ENCODE measurements around the gene CYP2A13. TPM values are rescaled to one million over a fixed set of nuclear protein-coding genes. Genes with fewer than 3 reads are reported as not detected.
"Not testable (repeated sequence)": the region's sequence is repeated elsewhere in the genome, so short reads cannot be mapped to it uniquely, and the experiment has no call there.

CYP2A13 gene, protein sequence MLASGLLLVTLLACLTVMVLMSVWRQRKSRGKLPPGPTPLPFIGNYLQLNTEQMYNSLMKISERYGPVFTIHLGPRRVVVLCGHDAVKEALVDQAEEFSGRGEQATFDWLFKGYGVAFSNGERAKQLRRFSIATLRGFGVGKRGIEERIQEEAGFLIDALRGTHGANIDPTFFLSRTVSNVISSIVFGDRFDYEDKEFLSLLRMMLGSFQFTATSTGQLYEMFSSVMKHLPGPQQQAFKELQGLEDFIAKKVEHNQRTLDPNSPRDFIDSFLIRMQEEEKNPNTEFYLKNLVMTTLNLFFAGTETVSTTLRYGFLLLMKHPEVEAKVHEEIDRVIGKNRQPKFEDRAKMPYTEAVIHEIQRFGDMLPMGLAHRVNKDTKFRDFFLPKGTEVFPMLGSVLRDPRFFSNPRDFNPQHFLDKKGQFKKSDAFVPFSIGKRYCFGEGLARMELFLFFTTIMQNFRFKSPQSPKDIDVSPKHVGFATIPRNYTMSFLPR
- not detected in 2 replicates for total RNA-seq

DNA sequence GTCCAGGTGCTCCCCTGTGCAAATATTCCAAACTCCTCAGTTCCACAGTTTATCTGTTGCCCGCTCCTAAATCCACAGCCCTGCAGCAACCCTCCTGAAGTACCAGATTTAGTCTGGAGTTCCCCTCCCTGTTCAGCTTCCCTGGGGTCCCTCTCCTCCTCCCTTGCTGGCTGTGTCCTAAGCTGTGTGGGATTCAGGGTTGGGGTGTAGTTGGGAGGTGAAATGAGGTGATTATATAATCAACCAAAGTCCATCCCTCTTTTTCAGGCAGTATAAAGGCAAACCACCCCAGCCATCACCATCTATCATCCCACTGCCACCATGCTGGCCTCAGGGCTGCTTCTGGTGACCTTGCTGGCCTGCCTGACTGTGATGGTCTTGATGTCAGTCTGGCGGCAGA lies at the start of gene CYP2A13:
Gene CYP2A13, plus strand, starts transcription at position 301 of the 400 bp plus-strand sequence. Its CDS starts 21 bp downstream, at position 322.
- intact Hi-C loops (cut with micrococcal nuclease): no loop called here

DNA sequence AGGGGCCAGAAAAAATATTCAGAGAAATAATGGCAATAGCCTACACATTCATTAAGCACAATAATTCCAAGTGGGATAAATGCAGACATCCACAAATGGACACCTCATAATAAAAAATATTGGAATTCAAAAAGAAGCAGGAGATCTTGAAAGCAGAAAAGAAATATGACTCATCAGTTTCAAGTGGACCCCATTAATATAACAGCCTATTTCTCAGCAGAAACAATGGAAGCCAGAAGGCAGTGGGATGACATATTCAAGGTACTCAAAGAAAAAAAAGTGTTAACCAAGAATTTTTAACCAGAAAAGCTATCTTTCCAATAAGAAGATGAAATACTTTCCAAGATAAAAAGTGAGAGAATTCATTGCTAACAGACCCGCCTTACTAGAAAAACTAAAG lies 48.4 kb upstream of the CYP2A13 start:
- intact Hi-C loops (cut with micrococcal nuclease): no loop called here

DNA sequence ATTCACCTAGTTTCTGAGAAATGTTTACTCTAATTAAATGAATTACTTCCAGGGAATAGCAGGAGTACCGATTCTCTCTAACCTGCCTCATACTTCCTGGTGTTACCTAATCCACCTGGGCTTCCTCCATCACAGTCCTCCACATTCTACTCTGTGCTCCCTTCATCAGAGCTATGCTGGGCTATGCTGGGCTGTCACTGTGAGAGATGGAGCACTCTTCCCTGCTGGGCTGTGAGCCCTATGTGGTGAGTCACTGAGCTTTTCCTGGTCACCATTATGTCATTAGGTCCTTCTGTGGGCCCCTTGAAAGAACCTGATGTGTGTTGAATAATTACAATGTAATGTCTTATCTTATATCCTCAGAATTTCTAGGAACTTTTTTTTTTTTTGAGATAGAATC lies 43.2 kb upstream of the CYP2A13 start:
- intact Hi-C loops (cut with micrococcal nuclease): not testable (repeated sequence)

DNA sequence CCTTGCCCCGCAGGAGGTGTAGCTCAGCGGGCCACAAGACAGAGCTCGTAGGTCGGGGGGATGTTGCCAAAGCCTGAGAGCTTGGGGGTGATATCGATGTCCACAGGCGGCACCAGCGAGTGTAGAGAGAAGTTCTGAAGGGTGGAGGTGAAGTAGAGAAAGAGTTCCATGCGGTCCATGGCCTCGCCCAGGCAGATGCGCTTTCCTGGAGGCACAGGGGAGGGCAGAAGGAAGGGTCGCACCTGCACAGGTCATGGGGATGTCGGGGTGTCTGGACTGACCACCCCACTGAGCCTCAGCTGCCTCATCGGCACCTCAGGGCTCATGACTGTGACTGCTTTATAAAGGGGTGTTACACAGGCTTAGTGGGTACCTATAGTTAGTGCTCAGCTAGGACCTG lies 37.8 kb upstream of the CYP2A13 start:
- intact Hi-C loops (cut with micrococcal nuclease): no loop called here

DNA sequence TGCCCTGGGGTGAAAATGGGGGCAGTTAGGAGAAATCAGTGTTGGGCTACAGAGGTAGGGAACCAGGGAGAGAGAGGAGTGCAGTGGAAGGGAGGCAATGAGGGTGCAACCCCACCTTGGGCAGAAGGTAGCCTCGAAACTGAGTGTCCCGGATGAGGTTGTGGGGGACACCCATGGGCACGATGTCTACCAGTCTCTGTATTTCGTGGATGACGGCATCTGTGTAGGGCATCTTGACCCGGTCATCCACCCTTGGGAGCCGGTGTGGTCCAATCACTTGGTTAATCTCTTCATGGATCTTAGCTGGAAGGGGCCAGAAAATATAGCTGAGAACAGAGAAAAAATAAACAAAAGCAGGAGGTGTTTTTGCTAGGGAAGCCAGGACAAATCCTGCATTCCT lies 36.1 kb upstream of the CYP2A13 start:
- intact Hi-C loops (cut with micrococcal nuclease): not testable (repeated sequence)

DNA sequence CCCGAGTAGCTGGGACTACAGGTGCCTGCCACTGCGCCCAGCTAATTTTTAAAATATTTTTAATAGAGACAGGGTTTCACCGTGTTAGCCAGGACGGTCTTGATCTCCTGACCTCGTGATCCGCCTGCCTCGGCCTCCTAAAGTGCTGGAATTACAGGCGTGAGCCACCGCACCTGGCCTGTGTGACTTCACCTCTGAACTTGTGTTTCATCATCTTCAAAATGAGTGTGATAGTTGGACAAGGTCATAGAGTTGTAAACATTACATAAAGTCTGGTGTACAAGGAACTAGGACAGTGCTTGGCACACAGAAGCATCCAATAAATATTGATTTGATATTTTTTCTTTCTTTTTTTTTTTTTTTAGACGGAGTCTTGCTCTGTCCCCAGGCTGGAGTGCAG lies 34.9 kb upstream of the CYP2A13 start:
- intact Hi-C loops (cut with micrococcal nuclease): not testable (repeated sequence)

DNA sequence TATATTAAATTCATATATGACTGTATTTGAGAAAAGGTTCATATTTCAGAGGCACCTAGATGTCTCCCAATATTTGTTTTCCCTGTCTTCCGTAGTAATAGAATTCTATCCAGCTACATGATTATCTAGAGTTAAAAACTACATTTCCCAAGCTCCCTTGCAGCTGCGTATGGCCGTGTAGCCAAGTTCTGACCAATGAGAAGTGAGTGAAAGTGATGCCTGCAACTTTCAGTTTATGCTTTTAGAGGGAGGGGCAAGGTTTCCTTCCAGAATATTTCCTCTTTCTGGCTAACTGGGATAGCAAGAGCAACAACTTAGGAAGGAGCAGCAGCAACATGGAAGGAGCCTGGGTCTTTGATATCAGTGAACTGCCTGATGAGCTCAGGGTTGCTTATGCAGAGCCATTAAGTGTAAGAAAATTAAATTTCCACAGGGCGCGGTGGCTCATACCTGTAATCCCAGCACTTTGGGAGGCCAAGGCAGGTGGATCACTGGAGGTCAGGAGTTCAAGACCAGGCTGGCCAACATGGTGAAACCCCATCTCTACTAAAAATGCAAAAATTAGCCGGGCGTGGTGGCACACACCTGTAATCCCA lies 23.2 kb upstream of the CYP2A13 start:
- intact Hi-C loops (cut with micrococcal nuclease): no loop called here

DNA sequence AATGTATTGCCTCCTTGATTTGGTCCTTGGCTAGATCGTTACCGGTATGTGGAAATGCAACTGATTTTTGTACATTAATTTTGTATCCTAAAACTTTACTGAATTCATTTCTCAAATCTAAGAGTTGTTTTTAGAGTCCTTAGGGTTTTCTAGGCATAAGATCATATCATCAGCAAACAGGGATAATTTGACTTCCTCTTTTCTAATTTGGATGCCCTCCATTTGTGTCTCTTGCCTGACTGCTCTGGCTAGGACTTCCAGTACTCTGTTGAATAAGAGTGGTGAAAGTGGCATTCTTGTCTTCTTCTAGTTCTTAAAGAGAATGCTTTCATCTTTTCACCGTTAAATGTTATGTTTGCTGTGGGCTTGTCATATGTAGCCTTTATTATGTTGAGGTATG lies 12.0 kb upstream of the CYP2A13 start:
- intact Hi-C loops (cut with micrococcal nuclease): no loop called here

DNA sequence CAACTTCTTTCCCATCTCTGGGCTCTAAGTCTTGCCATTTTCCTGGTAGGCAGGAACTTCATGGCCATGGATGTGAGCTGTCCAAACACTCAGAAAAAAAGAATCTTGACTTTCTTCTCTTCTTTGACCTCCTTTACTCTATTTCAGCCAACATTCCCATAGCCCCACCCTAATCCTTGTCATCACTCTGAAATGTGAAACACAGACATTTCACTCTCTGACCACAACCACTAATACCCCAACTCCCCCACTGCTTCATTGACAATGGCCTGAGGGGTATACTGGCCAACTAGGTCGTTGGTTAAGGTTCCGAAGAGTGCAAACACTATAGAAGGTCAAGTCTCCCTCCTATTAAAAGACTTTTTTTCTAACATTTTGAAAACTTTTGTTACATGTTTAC lies 4.7 kb upstream of the CYP2A13 start:
- intact Hi-C loops (cut with micrococcal nuclease): no loop called here

DNA sequence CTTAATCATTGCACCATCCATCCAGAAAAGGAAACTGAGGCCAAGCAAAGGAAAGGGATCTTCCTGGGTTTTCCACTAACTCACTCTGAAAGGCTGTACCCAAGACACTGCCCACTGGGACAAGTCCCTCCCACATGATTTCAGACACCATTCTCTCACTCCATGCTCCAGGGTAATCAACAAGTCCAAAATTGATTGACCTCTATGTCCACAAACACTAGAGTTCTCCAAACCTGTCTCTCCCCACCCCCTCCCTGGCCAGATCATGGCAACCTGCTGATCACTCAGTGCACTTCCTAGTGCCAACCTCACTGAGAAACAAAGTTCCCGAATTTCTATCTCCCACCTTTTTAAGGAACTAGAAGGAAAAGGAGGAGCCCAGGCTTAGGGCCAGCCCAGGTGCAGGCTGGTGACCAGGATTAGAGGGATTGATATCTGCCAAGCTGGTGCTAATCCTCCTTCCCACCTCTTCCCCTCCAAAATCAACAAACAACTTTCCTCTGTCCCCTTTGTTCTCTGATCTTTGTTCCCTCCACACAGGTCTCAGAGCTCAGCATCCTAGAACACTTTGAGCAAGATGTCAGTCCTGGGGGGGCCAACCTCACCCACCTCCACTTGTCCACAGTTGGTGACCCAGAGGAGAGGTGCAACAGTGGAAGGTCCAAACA lies 2.4 kb upstream of the CYP2A13 start:
- intact Hi-C loops (cut with micrococcal nuclease): no loop called here

DNA sequence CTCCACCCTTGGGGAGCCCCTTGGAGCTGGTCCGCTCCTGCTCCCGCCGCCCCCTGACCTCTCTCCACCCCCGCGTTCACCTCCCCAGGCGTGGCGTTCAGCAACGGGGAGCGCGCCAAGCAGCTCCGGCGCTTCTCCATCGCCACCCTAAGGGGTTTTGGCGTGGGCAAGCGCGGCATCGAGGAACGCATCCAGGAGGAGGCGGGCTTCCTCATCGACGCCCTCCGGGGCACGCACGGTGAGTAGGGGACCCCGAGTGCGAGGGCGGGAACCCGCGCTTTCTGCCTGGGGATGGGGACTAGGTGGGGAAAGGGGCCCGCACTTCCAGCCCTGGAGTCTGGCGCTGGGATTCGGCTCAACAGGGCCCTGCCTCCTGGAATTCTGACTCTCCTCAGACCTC lies 1.7 kb downstream of the CYP2A13 start:
- intact Hi-C loops (cut with micrococcal nuclease): no loop called here

DNA sequence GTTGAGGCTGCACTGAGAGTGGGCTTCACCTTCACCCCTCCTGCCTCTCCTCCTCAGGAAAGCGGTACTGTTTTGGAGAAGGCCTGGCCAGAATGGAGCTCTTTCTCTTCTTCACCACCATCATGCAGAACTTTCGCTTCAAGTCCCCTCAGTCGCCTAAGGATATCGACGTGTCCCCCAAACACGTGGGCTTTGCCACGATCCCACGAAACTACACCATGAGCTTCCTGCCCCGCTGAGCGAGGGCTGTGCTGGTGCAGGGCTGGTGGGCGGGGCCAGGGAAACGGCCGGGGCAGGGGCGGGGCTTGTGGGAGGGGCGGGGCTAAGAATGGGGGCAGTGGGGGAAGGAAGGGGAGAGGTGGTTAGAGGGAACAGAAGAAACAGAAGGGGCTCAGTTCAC lies 7.5 kb downstream of the CYP2A13 start:
- intact Hi-C loops (cut with micrococcal nuclease): no loop called here

DNA sequence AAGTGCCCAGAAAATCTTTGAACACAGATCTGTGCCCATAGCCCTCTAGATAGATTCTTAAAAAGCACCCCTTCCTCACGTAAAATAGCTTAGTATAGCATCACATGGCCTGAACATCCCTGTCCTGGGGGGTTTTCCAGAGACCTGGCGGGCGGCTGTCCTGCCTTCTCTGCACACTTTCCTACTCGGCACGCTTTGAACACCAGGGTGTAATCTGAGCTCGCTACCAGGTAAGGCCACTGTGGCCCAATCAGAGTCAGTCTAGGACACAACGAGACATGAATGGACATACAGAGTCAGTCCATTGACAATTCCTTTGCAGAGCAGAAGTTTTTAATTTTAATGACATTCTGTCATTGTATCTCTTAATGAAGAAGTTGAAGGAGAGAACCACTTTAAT lies 8.1 kb downstream of the CYP2A13 start:
- intact Hi-C loops (cut with micrococcal nuclease): no loop called here

DNA sequence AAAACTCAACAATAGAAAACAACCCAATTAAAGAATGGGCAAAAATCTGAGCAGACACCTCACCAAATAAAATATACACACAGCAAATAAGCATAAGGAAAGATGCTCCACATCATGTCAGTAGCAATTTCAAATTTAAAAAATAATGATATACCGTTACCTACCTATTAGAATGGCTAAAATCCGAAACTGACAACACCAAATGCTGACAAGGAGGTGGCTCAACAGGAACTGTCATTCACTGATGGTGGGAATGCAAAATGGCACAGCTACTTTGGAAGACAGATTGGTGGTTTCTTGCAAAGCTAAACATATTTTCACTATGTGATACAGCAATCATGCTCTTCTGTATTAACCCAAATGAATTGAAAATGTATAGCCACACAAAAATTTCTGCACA lies 9.1 kb downstream of the CYP2A13 start:
- intact Hi-C loops (cut with micrococcal nuclease): no loop called here

DNA sequence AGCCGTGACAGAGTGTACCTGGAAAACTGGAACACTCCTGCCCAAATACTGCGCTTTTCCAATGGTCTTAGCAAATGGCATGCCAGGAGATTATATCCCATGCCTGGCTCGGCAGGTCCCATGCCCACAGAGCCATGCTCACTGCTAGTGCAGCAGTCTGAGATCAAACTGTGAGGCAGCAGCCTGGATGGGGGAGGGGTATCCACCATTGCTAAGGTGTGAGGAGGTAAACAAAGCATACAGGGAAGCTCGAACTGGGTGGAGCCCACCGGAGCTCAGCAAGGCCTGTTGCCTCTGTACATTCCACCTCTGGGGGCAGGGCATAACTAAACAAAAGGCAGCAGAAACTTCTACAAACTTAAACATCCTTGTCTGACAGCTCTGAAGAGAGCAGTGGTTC lies 10.5 kb downstream of the CYP2A13 start:
- intact Hi-C loops (cut with micrococcal nuclease): no loop called here

DNA sequence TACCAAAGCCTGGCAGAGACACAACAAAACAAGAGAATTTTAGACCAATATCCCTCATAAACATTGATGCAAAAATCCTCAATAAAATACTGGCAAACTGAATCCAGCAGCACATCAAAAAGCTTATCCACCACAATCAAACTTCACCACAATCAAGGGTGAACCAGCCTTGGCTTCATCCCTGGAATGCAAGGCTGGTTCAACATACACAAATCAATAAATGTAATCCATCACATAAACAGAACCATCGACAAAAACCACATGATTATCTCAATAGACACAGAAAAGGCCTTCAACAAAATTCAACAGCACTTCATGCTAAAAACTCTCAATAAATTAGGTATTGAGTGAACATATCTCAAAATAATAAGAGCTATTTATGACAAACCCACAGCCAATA lies 14.0 kb downstream of the CYP2A13 start:
- intact Hi-C loops (cut with micrococcal nuclease): not testable (repeated sequence)

DNA sequence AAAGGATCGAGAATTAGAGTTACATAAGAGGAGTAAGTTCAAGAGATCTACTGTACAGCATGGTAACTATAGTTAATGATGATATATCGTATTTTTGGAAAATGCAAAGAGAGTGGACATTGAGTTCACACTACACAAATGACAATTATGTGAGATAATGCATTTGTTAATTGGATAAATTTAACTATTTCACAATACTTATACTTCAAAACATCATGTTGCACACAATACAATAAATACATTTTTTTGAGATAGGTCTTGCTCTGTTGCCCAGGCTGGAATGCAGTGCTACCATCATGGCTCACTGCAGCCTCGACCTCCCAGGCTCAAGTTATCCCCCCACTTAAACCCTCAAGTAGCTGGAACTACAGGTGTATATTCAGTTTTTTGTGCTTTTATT lies 17.9 kb downstream of the CYP2A13 start:
- intact Hi-C loops (cut with micrococcal nuclease): no loop called here

DNA sequence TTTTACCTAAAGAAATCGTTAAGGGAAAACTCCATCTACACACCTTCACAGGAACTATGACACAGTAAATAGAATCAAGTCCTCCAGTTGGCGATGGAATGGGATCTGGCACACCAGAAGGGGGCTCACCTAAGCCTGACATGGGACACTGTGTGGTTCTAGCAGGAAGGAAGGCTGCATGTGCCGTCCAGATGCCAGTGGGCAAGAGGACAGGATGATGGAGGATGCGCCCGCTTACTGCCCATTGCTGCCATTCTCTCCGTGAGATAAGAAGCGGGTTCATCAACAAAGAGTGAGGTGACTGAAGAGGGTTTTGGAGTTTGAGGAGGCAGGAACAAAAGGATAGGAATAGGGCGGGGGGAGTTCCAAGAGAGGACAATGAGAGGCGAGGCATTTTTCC lies 23.0 kb downstream of the CYP2A13 start:
- intact Hi-C loops (cut with micrococcal nuclease): no loop called here

DNA sequence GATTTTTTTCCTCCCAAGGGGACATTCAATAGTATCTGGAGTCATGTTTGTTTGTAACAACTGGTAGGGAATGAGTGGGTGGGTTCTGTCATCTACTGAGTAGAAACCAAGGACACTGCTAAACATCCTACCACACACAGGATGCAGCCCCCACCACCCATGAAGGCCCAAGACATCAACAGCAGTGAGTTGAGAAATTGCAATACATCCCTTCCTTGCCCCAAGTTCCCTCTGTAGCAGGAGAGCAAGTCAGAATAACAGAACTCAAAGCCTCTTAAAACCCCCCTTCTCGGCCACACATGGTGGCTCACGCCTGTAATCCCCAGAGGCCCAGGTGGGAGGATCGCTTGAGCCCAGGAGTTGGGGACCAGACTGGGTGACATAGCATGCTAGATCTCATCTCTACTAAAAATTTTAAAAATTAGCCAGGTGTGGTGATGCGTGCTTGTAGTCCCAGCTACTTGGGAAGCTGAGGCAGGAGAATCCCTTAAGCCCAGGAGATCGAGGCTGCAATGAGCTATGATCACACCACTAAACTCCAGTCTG lies 23.6 kb downstream of the CYP2A13 start:
- intact Hi-C loops (cut with micrococcal nuclease): no loop called here

DNA sequence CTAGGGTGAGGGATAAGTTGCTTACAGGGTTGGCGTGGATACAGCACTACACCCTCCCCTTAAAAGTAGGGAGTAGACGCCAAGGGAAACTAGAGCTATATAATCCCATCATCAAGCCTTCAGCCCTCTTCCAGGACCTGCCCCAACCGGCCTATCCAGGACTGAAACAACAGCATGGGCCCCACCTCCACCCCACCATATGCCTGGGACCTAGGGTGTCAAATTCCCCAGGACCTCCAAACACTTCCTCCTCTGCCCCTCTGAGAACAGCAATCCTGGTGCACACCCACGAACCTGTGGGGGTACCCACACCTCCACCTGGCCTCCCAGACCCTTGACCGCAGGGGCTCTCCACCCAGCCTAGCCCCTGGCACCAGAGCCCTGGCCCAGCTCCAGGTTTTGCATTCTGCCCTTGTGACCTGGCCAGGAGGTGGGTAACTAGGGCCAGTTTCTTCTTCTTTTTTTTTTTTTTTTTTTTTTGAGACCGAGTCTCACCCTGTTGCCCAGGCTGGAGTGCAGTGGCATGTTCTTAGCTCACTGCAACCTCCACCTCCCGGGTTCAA lies 24.6 kb downstream of the CYP2A13 start:
- intact Hi-C loops (cut with micrococcal nuclease): no loop called here

DNA sequence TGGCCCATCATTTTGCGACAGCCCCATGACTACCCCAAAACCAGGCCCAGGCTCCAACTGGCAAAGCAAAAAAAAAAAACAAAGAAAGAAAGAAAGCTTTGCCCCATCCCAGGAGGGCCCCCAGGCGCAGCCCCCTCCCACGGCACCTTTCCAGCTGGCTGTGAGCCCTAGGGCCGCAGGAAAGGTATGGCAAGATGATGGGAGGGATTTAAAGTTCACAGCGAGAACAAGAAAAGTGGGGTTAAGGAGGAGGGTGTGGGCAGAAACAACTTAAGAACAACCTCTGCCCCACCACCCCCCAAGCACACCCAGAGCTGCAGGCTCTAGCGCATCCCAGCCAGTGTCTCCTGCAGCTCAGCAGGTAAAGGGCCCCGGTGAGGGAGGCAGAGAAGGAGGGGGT lies 25.9 kb downstream of the CYP2A13 start, which contains the start of gene CYP2F1:
Gene CYP2F1, plus strand, starts transcription at position 301 of the 400 bp plus-strand sequence. CDS start 1,757 bp downstream, outside the sequence.
- intact Hi-C loops (cut with micrococcal nuclease): no loop called here

DNA sequence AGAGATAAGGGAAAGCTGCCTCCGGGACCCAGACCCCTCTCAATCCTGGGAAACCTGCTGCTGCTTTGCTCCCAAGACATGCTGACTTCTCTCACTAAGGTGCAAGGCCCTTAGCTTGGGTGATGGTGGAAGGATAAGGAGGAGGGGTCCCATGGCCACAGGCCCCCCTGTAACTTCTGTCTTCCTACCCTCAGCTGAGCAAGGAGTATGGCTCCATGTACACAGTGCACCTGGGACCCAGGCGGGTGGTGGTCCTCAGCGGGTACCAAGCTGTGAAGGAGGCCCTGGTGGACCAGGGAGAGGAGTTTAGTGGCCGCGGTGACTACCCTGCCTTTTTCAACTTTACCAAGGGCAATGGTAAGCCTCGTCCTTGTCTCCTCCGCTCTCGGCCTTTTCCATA lies 28.0 kb downstream of the CYP2A13 start:
- intact Hi-C loops (cut with micrococcal nuclease): no loop called here
